Activated CD4-positive, alpha-beta T cell treated with anti-CD3 and anti-CD28 coated beads, Interleukin-2, Interleukin-6, amounts not matched to agents 100 ng/mL and 50 ng/mL, durations not matched to agents 16 hours and 8 hours (primary cell): ENCODE measurements around the gene ALDH9A1.
"Not testable (repeated sequence)": the region's sequence is repeated elsewhere in the genome, so short reads cannot be mapped to it uniquely, and the experiment has no call there.

Experiments
- DNase-seq: peaks from one replicate; pipeline ENCODE4 v3.0.0-alpha.2; 2020

Gene ALDH9A1

DNA sequence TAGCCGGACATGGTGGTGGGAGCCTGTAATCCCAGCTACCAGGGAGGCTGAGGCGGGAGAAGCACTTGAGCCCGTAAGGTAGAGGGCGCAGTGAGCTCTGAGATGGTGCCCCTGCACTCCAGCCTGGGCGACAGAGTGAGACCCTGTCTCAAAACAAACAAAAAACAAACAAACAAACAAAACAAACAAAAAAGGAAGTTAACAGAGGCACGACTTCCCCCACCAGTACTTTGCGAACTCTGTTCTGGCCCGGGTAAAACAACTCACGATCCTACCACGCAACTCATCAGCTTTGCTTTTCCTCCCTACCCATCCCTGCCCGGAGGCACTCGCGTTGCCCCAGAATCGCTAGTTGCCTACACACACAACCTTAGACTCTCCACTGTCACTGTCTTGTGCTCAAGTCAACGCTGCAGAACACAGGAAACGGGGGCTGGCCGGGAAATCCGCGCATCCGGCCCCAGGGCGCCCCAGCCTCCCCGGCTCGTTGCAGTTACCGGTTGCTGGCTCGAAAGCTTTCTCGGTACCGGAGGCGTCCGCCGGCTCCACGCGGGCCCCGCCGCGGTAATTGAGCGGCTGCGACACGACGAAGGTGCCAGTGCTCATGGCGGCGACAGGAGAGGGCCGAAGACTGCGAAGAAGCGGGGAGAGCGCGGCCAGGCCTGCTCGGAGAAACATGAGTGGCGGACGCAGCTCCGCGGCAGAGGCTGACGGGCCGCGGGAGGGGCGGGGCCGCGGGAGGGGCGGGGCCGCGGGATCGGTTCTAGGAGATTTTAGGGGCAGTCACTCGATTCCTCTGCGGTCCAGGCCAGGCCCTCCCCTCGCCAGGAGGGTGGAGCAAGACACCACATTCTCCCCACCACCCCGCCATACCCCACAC is at the start of gene ALDH9A1:
ALDH9A1 (minus strand) TSS at position 682 of the 880 bp plus-strand sequence; CDS start at position 678, 4 bp downstream.
- DNase-seq, result peak; percentile 94

- DNase-seq, result no peak
Measured at GRCh38 chr1:165747632-165748447, 49.5 kb upstream of the ALDH9A1 start.

GRCh38 chr1:165744913-165745312 is 46.6 kb upstream of the ALDH9A1 start:
- not testable (repeated sequence) for DNase-seq

DNA sequence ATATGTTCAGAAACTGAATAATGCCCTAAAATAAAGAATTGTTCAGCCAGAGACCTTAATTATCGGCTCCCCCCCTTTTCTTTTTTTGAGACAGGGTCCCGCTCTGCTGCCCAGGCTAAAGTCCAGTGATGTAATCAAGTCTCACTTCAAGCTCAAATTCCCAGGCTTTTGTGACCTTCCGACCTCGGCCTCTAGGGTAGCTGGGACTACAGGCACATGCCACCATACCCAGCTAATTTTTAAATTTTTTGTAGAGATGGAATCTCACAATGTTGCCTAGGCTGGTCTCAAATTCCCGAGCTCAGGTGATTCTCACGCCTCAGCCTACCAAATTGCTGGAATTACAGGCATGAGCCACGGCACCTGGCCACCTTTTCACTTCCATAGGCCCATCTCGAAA is 43.8 kb upstream of the ALDH9A1 start:
- DNase-seq, result no peak

GRCh38 chr1:165738794-165739193 is 40.4 kb upstream of the ALDH9A1 start:
- no peak for DNase-seq

GRCh38 chr1:165737196-165737595 is 38.8 kb upstream of the ALDH9A1 start:
- DNase-seq, result no peak

- no peak for DNase-seq
Measured at GRCh38 chr1:165734906-165735305, 36.5 kb upstream of the ALDH9A1 start.

- DNase-seq, result no peak
Measured at GRCh38 chr1:165726841-165727240, 28.5 kb upstream of the ALDH9A1 start.

GRCh38 chr1:165726169-165726568 is 27.8 kb upstream of the ALDH9A1 start:
- DNase-seq, result no peak

DNA sequence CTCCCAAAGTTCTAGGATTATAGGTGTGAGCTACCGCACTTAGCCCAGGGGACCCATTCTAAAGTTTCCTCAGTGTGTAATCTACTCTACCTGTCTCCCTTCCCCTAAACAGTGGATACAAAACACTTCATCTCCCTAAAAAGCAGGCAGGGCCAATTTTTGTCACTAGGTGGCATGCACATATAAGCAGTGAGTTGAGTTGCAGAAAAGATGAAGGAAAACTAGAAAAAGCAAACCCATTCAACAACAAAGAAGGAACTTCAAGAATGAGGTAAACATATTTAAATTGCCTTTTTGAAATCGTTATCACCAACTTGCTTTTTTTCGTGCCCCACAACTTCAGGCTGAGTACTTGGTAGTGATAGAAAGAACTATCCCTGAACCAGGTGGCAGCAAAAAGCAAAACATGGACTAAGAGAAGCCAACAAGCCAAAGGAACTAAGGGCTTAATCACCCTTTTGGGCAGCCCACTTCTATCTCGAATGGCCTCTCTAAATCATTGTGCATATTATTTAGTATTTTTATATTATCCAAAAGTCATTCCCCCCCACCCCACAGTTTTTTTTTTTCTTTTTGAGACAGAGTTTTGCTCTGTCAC is 19.7 kb upstream of the ALDH9A1 start:
- DNase-seq, result peak; percentile 47

DNA sequence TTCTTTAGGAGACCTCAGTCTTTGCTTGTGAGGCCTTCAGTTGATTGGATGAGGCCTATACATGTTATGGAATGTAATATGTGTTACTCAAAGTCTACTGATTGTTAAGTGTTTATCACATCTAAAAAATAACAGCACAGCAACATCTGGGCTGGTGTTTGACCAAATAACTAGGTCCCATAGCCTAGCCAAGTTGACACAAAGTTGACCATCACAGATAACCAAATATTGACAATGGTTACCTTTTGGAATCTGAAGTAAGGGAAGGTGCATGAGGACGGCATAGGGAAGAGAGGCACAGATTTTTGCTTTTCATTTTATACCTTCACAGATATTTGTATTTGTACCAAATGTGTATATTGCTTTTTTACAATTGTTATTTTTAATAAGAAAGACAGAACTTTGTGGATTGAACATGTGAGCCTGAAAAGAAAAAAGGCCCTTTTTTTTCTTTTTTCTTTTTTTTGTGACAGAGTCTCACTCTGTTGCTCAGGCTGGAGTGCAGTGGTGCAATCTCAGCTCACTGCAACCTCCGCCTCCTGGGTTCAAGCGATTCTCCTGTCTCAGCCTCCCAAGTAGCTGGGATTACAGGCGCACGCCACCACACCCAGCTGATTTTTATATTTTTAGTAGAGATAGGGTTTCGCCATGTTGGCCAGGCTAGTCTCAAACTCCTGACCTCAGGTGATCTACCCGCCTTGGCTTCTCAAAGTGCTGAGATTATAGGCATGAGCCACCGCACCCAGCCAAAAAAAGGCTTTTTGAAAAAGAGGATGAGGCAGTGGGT is 18.1 kb upstream of the ALDH9A1 start:
- DNase-seq, result not testable (repeated sequence)

DNA sequence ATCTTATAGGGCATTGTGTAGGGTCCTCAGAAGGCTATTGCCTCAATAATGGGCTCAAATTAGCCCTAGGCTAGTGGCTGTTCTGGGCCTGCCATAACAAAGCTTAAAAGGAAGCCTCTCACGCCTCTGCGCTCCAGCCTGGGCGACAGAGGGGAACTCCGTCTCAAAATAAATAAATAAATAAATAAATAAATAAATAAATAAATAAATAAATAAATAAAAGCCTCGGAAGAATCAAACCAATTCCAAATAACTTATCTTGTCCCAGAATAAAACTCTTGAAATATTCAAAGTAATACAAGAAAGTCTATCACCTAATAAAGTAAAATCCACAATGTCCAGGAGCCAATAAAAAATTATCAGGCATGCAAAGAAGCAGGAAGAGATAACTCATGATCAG is 14.4 kb upstream of the ALDH9A1 start:
- DNase-seq, result no peak

GRCh38 chr1:165707984-165708706 is 9.8 kb upstream of the ALDH9A1 start:
- no peak for DNase-seq

- no peak for DNase-seq
Measured at GRCh38 chr1:165703648-165704047, 5.3 kb upstream of the ALDH9A1 start.

DNA sequence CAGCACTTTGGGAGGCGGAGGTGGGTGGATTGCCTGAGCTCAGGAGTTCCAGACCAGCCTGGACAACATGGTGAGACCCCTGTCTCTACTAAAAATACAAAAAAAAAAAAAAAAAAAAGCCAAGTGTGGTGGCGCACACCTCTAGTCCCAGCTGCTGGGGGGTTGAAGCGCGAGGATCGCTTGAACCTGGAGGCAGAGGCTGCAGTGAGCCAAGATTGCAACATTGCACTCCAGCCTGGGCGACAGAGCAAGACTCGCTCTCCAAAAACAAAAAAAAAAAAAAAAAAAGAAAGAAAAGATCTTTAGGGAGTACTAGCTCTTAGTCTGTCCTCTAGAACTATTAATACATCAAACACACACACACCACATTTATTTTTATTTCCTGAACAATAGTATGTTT is 3.6 kb upstream of the ALDH9A1 start:
- not testable (repeated sequence) for DNase-seq

- DNase-seq, result no peak
Measured at GRCh38 chr1:165699577-165699976, 1.2 kb upstream of the ALDH9A1 start.

GRCh38 chr1:165698761-165699052 is 345 bp upstream of the ALDH9A1 start:
- no peak for DNase-seq

GRCh38 chr1:165697491-165697880 is 876 bp downstream of the ALDH9A1 start:
- no peak for DNase-seq

DNA sequence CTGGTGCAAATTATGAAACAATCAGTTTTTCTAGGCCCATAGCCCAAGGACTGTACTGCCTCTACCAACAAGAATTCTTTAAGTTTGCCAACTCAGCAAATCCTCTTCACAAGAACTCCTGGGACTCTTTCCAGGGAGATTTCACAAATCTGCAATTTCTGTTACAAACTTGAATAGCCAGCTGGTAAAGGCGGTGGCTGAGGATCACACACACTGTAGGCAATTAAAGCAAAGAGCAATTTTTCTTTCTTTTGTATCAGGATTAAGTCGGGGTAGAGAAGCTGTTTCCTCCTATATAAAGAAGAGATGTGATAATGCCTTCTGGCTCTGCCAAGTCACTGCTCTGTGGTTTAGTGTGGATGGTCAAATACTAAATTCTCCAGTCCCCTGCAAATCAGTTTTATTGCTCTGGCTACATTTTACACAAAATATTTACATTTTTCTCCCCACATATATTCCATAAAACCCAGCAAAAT is 1.7 kb downstream of the ALDH9A1 start:
- DNase-seq, result no peak

GRCh38 chr1:165695031-165695430 is 3.3 kb downstream of the ALDH9A1 start:
- DNase-seq, result no peak

DNA sequence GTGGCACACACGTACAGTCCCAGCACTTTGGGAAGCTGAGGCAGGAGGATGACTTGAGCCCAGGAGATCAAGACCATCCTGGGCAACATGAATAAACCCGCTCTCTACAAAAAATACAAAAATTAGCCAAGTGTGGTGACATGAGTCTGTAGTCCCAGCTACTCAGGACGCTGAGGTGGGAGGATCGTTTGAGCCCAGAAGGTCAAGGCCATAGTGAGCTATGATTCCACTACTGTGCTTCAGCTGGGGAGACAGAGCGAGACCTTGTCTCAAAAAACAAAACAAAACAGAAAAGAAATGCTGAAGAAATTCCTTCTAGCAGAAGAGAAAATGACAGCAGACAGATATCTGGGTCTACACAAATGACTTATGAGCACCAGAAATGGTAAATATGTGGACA is 10.3 kb downstream of the ALDH9A1 start:
- DNase-seq, result no peak

DNA sequence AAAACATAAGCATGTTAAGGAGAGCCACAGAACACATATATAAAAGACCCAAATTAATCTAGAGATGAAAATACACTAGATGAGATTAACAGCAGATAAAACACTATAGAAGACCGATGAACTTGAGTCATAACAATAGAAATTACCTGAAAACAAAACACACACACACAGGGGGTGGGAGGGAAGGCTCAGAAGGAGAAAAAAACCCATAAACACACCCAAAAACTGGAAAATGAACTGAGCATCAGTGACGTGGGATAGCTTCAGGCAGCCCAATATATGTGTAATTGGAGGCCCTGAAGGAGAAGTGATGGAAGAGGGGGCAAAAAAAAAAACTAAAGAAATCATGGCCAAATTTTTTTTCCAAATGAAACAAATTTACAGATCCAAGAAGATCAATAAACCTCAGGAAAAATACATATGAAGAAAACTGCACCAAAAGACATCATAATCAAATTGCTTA is 11.4 kb downstream of the ALDH9A1 start:
- peak; percentile 37 for DNase-seq
